K562 (cell line): ENCODE measurements around the gene UBAC2. TPM values are rescaled to one million over a fixed set of nuclear protein-coding genes. Genes with fewer than 3 reads are reported as not detected.

ENCODE experiments used
- ATAC-seq: fragments of 200-7000 bp; cut with Tn5 transposase; 3 replicates; pipeline ENCODE4 v1.9.1; 2020; ENCODE audit warnings: moderate library complexity
- BruUV-seq: library from RNA; stranded (reverse); fragments of 400-500 nt; replicated peaks from 2 replicates; lab custom pipeline; 2021; lab: Mats Ljungman, UMichigan
- CTCF ChIA-PET: fragments of 300-600 bp; formaldehyde crosslinking; extraction: SDS; loops from one replicate; lab custom pipeline; 2021; ENCODE audit warnings: low intra/inter-chr PET ratio; lab: Yijun Ruan, JAX
- POLR2A ChIA-PET: fragments of 300-600, 350-650 bp; sonication (Branson Sonifier 250); formaldehyde crosslinking; extraction: SDS; loops from one replicate; lab custom pipeline; 2021; ENCODE audit warnings: antibody characterized with exemption, inconsistent platforms; lab: Yijun Ruan, JAX
- DNase-seq, 4 experiments: peaks; one replicate each; pipeline versions ENCODE4 v3.0.0 to v3.0.0-alpha.2; 2011 to 2018; ENCODE audit warnings: low spot score in 3 of 4, mixed read lengths in 3 of 4; ENCODE audit errors: extremely low read depth in 1 of 4
- FAIRE-seq: peaks from 2 replicates; lab custom pipeline; 2011; peaks lifted over from hg19 to GRCh38; lab: Jason Lieb, UNC
- H2AFZ ChIP-seq: 2 replicates; pipeline ENCODE4 v1.6.0; 2011; ENCODE audit warnings: low read depth, low read length, control low read depth, inconsistent platforms
- H3K27ac ChIP-seq: fragments of 200-600 bp; 3 replicates; pipeline ENCODE4 v1.8.0; 2011; ENCODE audit warnings: low read depth, mild to moderate bottlenecking, control low read depth, inconsistent platforms, low read length, moderate library complexity, mixed read lengths; ENCODE audit errors: extremely low read depth
- H3K27me3 ChIP-seq, 2 experiments: fragments of 300-600 bp in 1 of 2; 2 replicates in 1 of 2; 3 replicates in 1 of 2; pipeline versions ENCODE4 v1.6.0 to v1.8.0; 2011; ENCODE audit warnings: inconsistent platforms in 2 of 2, low read length in 2 of 2, mild to moderate bottlenecking in 1 of 2, mixed read lengths in 1 of 2, moderate library complexity in 1 of 2; ENCODE audit not compliant: control insufficient read depth in 2 of 2, insufficient read depth in 2 of 2
- H3K36me3 ChIP-seq: fragments of 300-600 bp; 3 replicates; pipeline ENCODE4 v1.8.0; 2011; ENCODE audit warnings: mild to moderate bottlenecking, low read length, inconsistent platforms; ENCODE audit not compliant: control insufficient read depth, insufficient read depth
- H3K4me1 ChIP-seq, 2 experiments: fragments of 200-600 bp in 1 of 2; replicated peaks in 1 of 2; 2 replicates in 1 of 2; 3 replicates in 1 of 2; pipeline versions ENCODE4 v1.5.1 to v1.8.0; 2011; ENCODE audit warnings: inconsistent platforms in 2 of 2, low read length in 2 of 2, mild to moderate bottlenecking in 1 of 2, mixed read lengths in 1 of 2, moderate library complexity in 1 of 2; ENCODE audit not compliant: control insufficient read depth in 2 of 2, insufficient read depth in 2 of 2
- H3K4me2 ChIP-seq: 2 replicates; pipeline ENCODE4 v1.6.1; 2011; ENCODE audit warnings: low read length, control low read depth, inconsistent platforms, mixed read lengths; ENCODE audit not compliant: insufficient read depth
- H3K4me3 ChIP-seq: fragments of 200-600 bp; sonication (generic), shearing (Covaris generic); 2 replicates; pipeline ENCODE4 v1.5.1; 2016; ENCODE audit warnings: control low read depth, inconsistent platforms
- H3K79me2 ChIP-seq: fragments of 200-600 bp; 3 replicates; pipeline ENCODE4 v1.8.0; 2011; ENCODE audit warnings: low read length, inconsistent platforms; ENCODE audit not compliant: control insufficient read depth, insufficient read depth
- H3K9ac ChIP-seq, 2 experiments: 2 replicates each; pipeline versions ENCODE4 v1.6.0 to v1.6.1; 2011; ENCODE audit warnings: low read depth in 2 of 2, low read length in 2 of 2, control low read depth in 1 of 2, inconsistent platforms in 1 of 2, mild to moderate bottlenecking in 1 of 2, mixed read lengths in 1 of 2; ENCODE audit not compliant: insufficient read depth in 1 of 2
- H3K9me1 ChIP-seq: one replicate; pipeline ENCODE4 v1.6.0; 2011; ENCODE audit warnings: inconsistent platforms, mild to moderate bottlenecking, low read length, moderate library complexity; ENCODE audit not compliant: control insufficient read depth, insufficient read depth
- H3K9me3 ChIP-seq: replicated peaks from 2 replicates; pipeline ENCODE4 v1.5.1; 2011; ENCODE audit warnings: low read depth, low read length, inconsistent platforms; ENCODE audit not compliant: control insufficient read depth, insufficient read depth
- H4K20me1 ChIP-seq: replicated peaks from 2 replicates; pipeline ENCODE4 v1.6.1; 2011; ENCODE audit warnings: low read length, inconsistent platforms, mixed read lengths; ENCODE audit not compliant: control insufficient read depth, insufficient read depth
- BRD4 ChIP-seq: fragments of 200-600 bp; sonication (generic); IDR thresholded peaks from 2 replicates; pipeline ENCODE4 v1.6.1; 2017; ENCODE audit warnings: inconsistent platforms
- CTCF ChIP-seq, 3 experiments: IDR thresholded peaks in 2 of 3; conservative IDR thresholded peaks in 1 of 3; 2 replicates each; pipeline ENCODE4 v1.5.1; 2011 to 2012; ENCODE audit warnings: low read length in 3 of 3, mild to moderate bottlenecking in 3 of 3, control low read depth in 2 of 3, improper control_type of control experiment in 1 of 3, inconsistent platforms in 1 of 3, low read depth in 1 of 3, mixed read lengths in 1 of 3, moderate library complexity in 1 of 3; ENCODE audit not compliant: insufficient read depth in 2 of 3
- KAT8 ChIP-seq: fragments of 450-650 bp; IDR thresholded peaks from 2 replicates; pipeline ENCODE4 v1.6.1; 2016; ENCODE audit warnings: low read depth, mild to moderate bottlenecking
- MAZ ChIP-seq, 2 experiments: fragments of 450-650 bp in 1 of 2; sonication (generic) in 1 of 2; formaldehyde crosslinking; IDR thresholded peaks in 1 of 2; conservative IDR thresholded peaks in 1 of 2; 2 replicates each; pipeline versions ENCODE4 v1.4.0 to v1.5.0; 2020; ENCODE audit warnings: mild to moderate bottlenecking in 1 of 2, missing genetic modification reagents in 1 of 2
- NR3C1 ChIP-seq: sonication (generic); formaldehyde crosslinking; IDR thresholded peaks from 2 replicates; pipeline ENCODE4 v1.8.1; 2022; ENCODE audit warnings: missing genetic modification reagents
- PML ChIP-seq: IDR thresholded peaks from 2 replicates; pipeline ENCODE4 v1.6.1; 2012; ENCODE audit warnings: low read length, inconsistent platforms
- RREB1 ChIP-seq: fragments of 250-450 bp; sonication (Bioruptor Pico); IDR thresholded peaks from 2 replicates; pipeline ENCODE4 v1.4.0; 2020
- SLC30A9 ChIP-seq: fragments of 250-450 bp; sonication (Bioruptor Pico); IDR thresholded peaks from 2 replicates; pipeline ENCODE4 v1.8.0; 2022; ENCODE audit warnings: mild to moderate bottlenecking, moderate library complexity
- SREBF2 ChIP-seq: sonication (generic); formaldehyde crosslinking; IDR thresholded peaks from 2 replicates; pipeline ENCODE4 v1.4.0; 2020; ENCODE audit warnings: mild to moderate bottlenecking, missing genetic modification reagents
- TAF15 ChIP-seq: fragments of 200-400 bp; formaldehyde crosslinking; IDR thresholded peaks from 2 replicates; pipeline ENCODE4 v1.6.1; 2017; ENCODE audit warnings: mild to moderate bottlenecking, low read depth, low read length, moderate library complexity
- TCF3 ChIP-seq: sonication (generic); formaldehyde crosslinking; IDR thresholded peaks from 2 replicates; pipeline ENCODE4 v1.4.0; 2020; ENCODE audit warnings: mild to moderate bottlenecking, missing genetic modification reagents
- ZBTB43 ChIP-seq: sonication (generic); formaldehyde crosslinking; IDR thresholded peaks from 2 replicates; pipeline ENCODE4 v1.8.0; 2023; ENCODE audit warnings: mild to moderate bottlenecking, missing genetic modification reagents
- ZNF408 ChIP-seq: fragments of 250-450 bp; sonication (Bioruptor Pico); IDR thresholded peaks from 2 replicates; pipeline ENCODE4 v1.4.0; 2020; ENCODE audit warnings: low read depth, mild to moderate bottlenecking, moderate library complexity
- ZNF707 ChIP-seq: fragments of 250-450 bp; sonication (Bioruptor Pico); conservative IDR thresholded peaks from 2 replicates; pipeline ENCODE4 v1.8.0; 2022; ENCODE audit warnings: inconsistent platforms, mild to moderate bottlenecking, moderate library complexity
- WGBS: fragments of 100-300 bp; shearing (Covaris generic); methylation state at CpG from one replicate; pipeline ENCODE4 v1.1.6; 2016; ENCODE audit warnings: low coverage, mixed read lengths; ENCODE audit not compliant: insufficient coverage; ENCODE audit errors: missing lambda C conversion rate; 5-methylcytosine and 5-hydroxymethylcytosine counted together
- in situ Hi-C: fragments of 300-500 bp; cut with MboI; formaldehyde crosslinking; loops from 4 replicates; pipeline ENCODE4 v1.15.0; 2018; ENCODE audit warnings: inconsistent platforms, mixed read lengths
- intact Hi-C: fragments of 100-400 bp; cut with micrococcal nuclease; formaldehyde crosslinking; loops from 2 replicates; pipeline ENCODE4 v1.14.2; 2022
- polyA plus RNA-seq, 8 experiments: library from polyadenylated mRNA; depleted of rRNA in 4 of 8; stranded (reverse) in 5 of 8; unstranded in 3 of 8; fragments of >200 nt; fragmentation: Nextera tagmentation in 2 of 8; fragmentation: Illumina TruSeq in 1 of 8; extraction: Ambion mirVana in 2 of 8; extraction: Trizol in 1 of 8; gene quantifications; 2 replicates each; pipeline versions ENCODE4 v1.2.1 to v1.2.3, GENCODE V29; 2011 to 2014; ENCODE audit warnings: inconsistent platforms in 1 of 8, missing spikeins in 1 of 8
- total RNA-seq, 7 experiments: library from RNA; depleted of rRNA in 6 of 7; stranded (reverse); fragments of >200 nt in 6 of 7; fragmentation: Illumina TruSeq in 2 of 7; extraction: Trizol in 2 of 7; gene quantifications; 2 replicates each; pipeline versions ENCODE4 v1.2.1 to v1.2.3, GENCODE V29; 2011 to 2021; ENCODE audit warnings: low replicate concordance in 1 of 7

UBAC2 gene
- total and polyA plus RNA-seq, 9 of the 15 experiments (the other 6 are each of a cell fraction or from before 2014, with no cell fraction given): 6.0 to 84.1 (median 32.3) TPM

- DNase-seq (no peak), FAIRE-seq (no peak), ATAC-seq (no peak)
- Histone ChIP-seq H3K36me3 (peaks cover 24% of the 10 kb centered on the region; the same call in 2 of the 3 replicates), H3K4me1 (peaks cover 0 to 4% of the 10 kb centered on the region in 2 experiments; a peak in 2 of 5 replicates), H3K27me3 (no peaks in the 10 kb centered on the region), H3K79me2 (no peaks in the 10 kb centered on the region), H3K4me3 (no peak overlapping the region), H4K20me1 (no peaks in the 10 kb centered on the region), H3K9me3 (no peaks in the 10 kb centered on the region), H3K27ac (no peak overlapping the region), H3K9ac (no peak overlapping the region), H3K9me1 (no peaks in the 10 kb centered on the region), H2AFZ (no peak overlapping the region), H3K4me2 (no peak overlapping the region)
- ChIA-PET CTCF (no interaction called here), POLR2A (interaction anchor here (0.6 kb wide), 1 partner anchor 30 kb away, joined by 3 read pairs; no protein-coding TSS in a partner anchor)
- in situ Hi-C loops (no loop called here), intact Hi-C loops (no loop called here)
- WGBS: 98% methylated on average over 8 of the region's 9 CpGs
- no TSS peak for BruUV-seq
- no peak for TF ChIP-seq TAF15
- TF ChIP-seq BRD4: no peak
- no peak for TF ChIP-seq RREB1 (CRISPR knock-in tag)
- no peak for TF ChIP-seq ZNF707 (CRISPR knock-in tag)
- no peak for TF ChIP-seq ZNF408 (CRISPR knock-in tag)
- TF ChIP-seq ZBTB43: no peak
- no peak for TF ChIP-seq CTCF (IDR thresholded peaks at IDR 0.05 in 2 of 3, conservative IDR thresholded peaks at IDR 0.05 in 1 of 3; ENCODE audit: insufficient read depth in 2 of 3, low read depth in 1 of 3, low read length in 3 of 3)
- TF ChIP-seq SLC30A9: no peak
- TF ChIP-seq PML: no peak
- TF ChIP-seq KAT8: no peak
- TF ChIP-seq SREBF2 (CRISPR knock-in tag): no peak
- TF ChIP-seq MAZ (CRISPR knock-in tag; conservative IDR thresholded peaks at IDR 0.05 in 1 of 2, IDR thresholded peaks at IDR 0.05 in 1 of 2): no peak
- no peak for TF ChIP-seq NR3C1
- no peak for TF ChIP-seq TCF3 (CRISPR knock-in tag)
Observed at GRCh38 chr13:99376924-99377323, 176.3 kb downstream of the UBAC2 start.
